ENCODE results near the gene ITGB5.
A peak's percentile ranks its signal among the peaks of the same experiment; 100 is the strongest.

ITGB5 gene

GRCh38 chr3:124923833-124924232, 36.7 kb upstream of the ITGB5 start:
- no peak for TF ChIP-seq CSRNP3 (CRISPR knock-in tag; IDR thresholded peaks at IDR 0.05)
- no peak for TF ChIP-seq CREB5 (CRISPR knock-in tag; IDR thresholded peaks at IDR 0.05; ENCODE audit: low read depth)
- no peak for TF ChIP-seq ZNF565 (CRISPR knock-in tag; conservative IDR thresholded peaks at IDR 0.05; ENCODE audit: low read depth)
- no peak for TF ChIP-seq CSDC2 (CRISPR knock-in tag; IDR thresholded peaks at IDR 0.05)
- ATAC-seq, result no peak

GRCh38 chr3:124920718-124921117, 33.6 kb upstream of the ITGB5 start:
- no peak for TF ChIP-seq ZNF565 (CRISPR knock-in tag; conservative IDR thresholded peaks at IDR 0.05; ENCODE audit: low read depth)
- no peak for ATAC-seq

GRCh38 chr3:124919756-124920155, 32.6 kb upstream of the ITGB5 start:
- ATAC-seq, result peak; percentile 87
- TF ChIP-seq ZFP30 (CRISPR knock-in tag; IDR thresholded peaks at IDR 0.05) (no peak), OSR1 (CRISPR knock-in tag; IDR thresholded peaks at IDR 0.05) (no peak), ZNF565 (CRISPR knock-in tag; conservative IDR thresholded peaks at IDR 0.05; ENCODE audit: low read depth) (no peak), ISL1 (CRISPR knock-in tag; IDR thresholded peaks at IDR 0.05) (no peak), PATZ1 (CRISPR knock-in tag; IDR thresholded peaks at IDR 0.05; ENCODE audit: borderline replicate concordance) (no peak), POU6F1 (CRISPR knock-in tag; IDR thresholded peaks at IDR 0.05; ENCODE audit: borderline replicate concordance, low read depth) (no peak), RARB (CRISPR knock-in tag; IDR thresholded peaks at IDR 0.05) (no peak), GLIS3 (CRISPR knock-in tag; IDR thresholded peaks at IDR 0.05) (no peak)

- TF ChIP-seq TSHZ2 (CRISPR knock-in tag; IDR thresholded peaks at IDR 0.05), result no peak
- no peak for TF ChIP-seq ZNF8 (CRISPR knock-in tag; IDR thresholded peaks at IDR 0.05)
- TF ChIP-seq ZFP3 (CRISPR knock-in tag; IDR thresholded peaks at IDR 0.05), result no peak
- TF ChIP-seq TCF4 (CRISPR knock-in tag; IDR thresholded peaks at IDR 0.05; ENCODE audit: borderline replicate concordance), result no peak
- no peak for ATAC-seq
These were observed 31.4 kb upstream of the ITGB5 start for GRCh38 chr3:124918524-124918923.

- ATAC-seq, result no peak
- TF ChIP-seq ISL1 (CRISPR knock-in tag; IDR thresholded peaks at IDR 0.05) (no peak), POU6F1 (CRISPR knock-in tag; IDR thresholded peaks at IDR 0.05; ENCODE audit: borderline replicate concordance, low read depth) (no peak), OSR1 (CRISPR knock-in tag; IDR thresholded peaks at IDR 0.05) (no peak), ESRRG (CRISPR knock-in tag; IDR thresholded peaks at IDR 0.05) (no peak), CREB5 (CRISPR knock-in tag; IDR thresholded peaks at IDR 0.05; ENCODE audit: low read depth) (no peak), ZNF70 (CRISPR knock-in tag; IDR thresholded peaks at IDR 0.05) (no peak), ZFP30 (CRISPR knock-in tag; IDR thresholded peaks at IDR 0.05) (no peak), RARB (CRISPR knock-in tag; IDR thresholded peaks at IDR 0.05) (no peak), ZFP3 (CRISPR knock-in tag; IDR thresholded peaks at IDR 0.05) (no peak), CSRNP3 (CRISPR knock-in tag; IDR thresholded peaks at IDR 0.05) (no peak), BACH2 (CRISPR knock-in tag; IDR thresholded peaks at IDR 0.05; ENCODE audit: borderline replicate concordance) (no peak), SNAI2 (CRISPR knock-in tag; IDR thresholded peaks at IDR 0.05) (no peak), TOX (CRISPR knock-in tag; IDR thresholded peaks at IDR 0.05; ENCODE audit: borderline replicate concordance) (no peak), ZNF8 (CRISPR knock-in tag; IDR thresholded peaks at IDR 0.05) (no peak)
These were observed 29.8 kb upstream of the ITGB5 start for GRCh38 chr3:124916837-124917409.

All from SK-N-SH treated with all-trans-retinoic acid at 6 μM for 48 hours (cell line).